GM23338 (cell line): ENCODE results near the gene GPC6. TPM values are rescaled to one million over a fixed set of nuclear protein-coding genes. Genes with fewer than 3 reads are reported as not detected.

Experiments used
- ATAC-seq: fragments of 200-7000 bp; cut with Tn5 transposase; 3 replicates; pipeline ENCODE4 v1.9.1; 2020
- DNase-seq: peaks from one replicate; pipeline ENCODE4 v3.0.0-alpha.2; 2015; ENCODE audit warnings: low spot score
- H2AFZ ChIP-seq: fragments of 200-600 bp; sonication (generic); 2 replicates; pipeline ENCODE4 v1.8.0; 2016; ENCODE audit warnings: antibody characterized with exemption, mild to moderate bottlenecking, moderate library complexity
- H3F3A ChIP-seq: fragments of 200-600 bp; sonication (generic); replicated peaks from 2 replicates; pipeline ENCODE4 v1.8.0; 2017; ENCODE audit warnings: antibody characterized with exemption, mixed run types, low read depth
- H3K27ac ChIP-seq: fragments of 200-600 bp; sonication (generic); 2 replicates; pipeline ENCODE4 v1.6.1; 2016; ENCODE audit warnings: low read depth
- H3K27me3 ChIP-seq: fragments of 200-600 bp; sonication (generic); 2 replicates; pipeline ENCODE4 v1.8.0; 2016; ENCODE audit warnings: mild to moderate bottlenecking, mixed run types, moderate library complexity; ENCODE audit not compliant: insufficient read depth
- H3K36me3 ChIP-seq: fragments of 200-600 bp; sonication (generic); 2 replicates; pipeline ENCODE4 v1.8.0; 2016; ENCODE audit warnings: mild to moderate bottlenecking; ENCODE audit not compliant: insufficient read depth
- H3K4me1 ChIP-seq: fragments of 200-600 bp; sonication (generic); 2 replicates; pipeline ENCODE4 v1.8.0; 2016; ENCODE audit warnings: mild to moderate bottlenecking, moderate library complexity; ENCODE audit not compliant: insufficient read depth
- H3K4me2 ChIP-seq: fragments of 200-600 bp; sonication (generic); 2 replicates; pipeline ENCODE4 v1.7.1; 2017; ENCODE audit warnings: mixed run types
- H3K4me3 ChIP-seq: fragments of 200-600 bp; sonication (generic); 2 replicates; pipeline ENCODE4 v1.6.1; 2016; ENCODE audit warnings: mixed run types
- H3K79me2 ChIP-seq: fragments of 200-600 bp; sonication (generic); replicated peaks from 2 replicates; pipeline ENCODE4 v1.8.0; 2017; ENCODE audit warnings: mild to moderate bottlenecking; ENCODE audit not compliant: insufficient read depth
- H3K9me2 ChIP-seq: fragments of 200-600 bp; sonication (generic); 2 replicates; pipeline ENCODE4 v1.8.0; 2017; ENCODE audit not compliant: insufficient read depth
- H4K20me1 ChIP-seq: fragments of 200-600 bp; sonication (generic); replicated peaks from 2 replicates; pipeline ENCODE4 v1.8.0; 2017; ENCODE audit warnings: mild to moderate bottlenecking; ENCODE audit not compliant: insufficient read depth
- H3K27ac Mint-ChIP-seq: 2 replicates; pipeline ENCODE4 v1.8.0; 2020; ENCODE audit warnings: inconsistent platforms, mild to moderate bottlenecking, moderate library complexity, mixed read lengths
- H3K27me3 Mint-ChIP-seq: 3 replicates; pipeline ENCODE4 v1.8.0; 2022; ENCODE audit warnings: low read depth, mild to moderate bottlenecking, moderate library complexity, mixed read lengths, inconsistent platforms; ENCODE audit not compliant: insufficient read depth, poor library complexity
- H3K36me3 Mint-ChIP-seq: 3 replicates; pipeline ENCODE4 v1.8.0; 2021; ENCODE audit warnings: low read depth, mild to moderate bottlenecking, inconsistent platforms, moderate library complexity, mixed read lengths
- H3K4me1 Mint-ChIP-seq: 3 replicates; pipeline ENCODE4 v1.8.0; 2020; ENCODE audit warnings: mild to moderate bottlenecking, inconsistent platforms, mixed read lengths
- H3K4me3 Mint-ChIP-seq: 3 replicates; pipeline ENCODE4 v1.8.0; 2021; ENCODE audit warnings: moderate library complexity, mild to moderate bottlenecking, inconsistent platforms, mixed read lengths
- H3K9me3 Mint-ChIP-seq: 3 replicates; pipeline ENCODE4 v1.8.0; 2020; ENCODE audit warnings: moderate library complexity, mild to moderate bottlenecking, inconsistent platforms, mixed read lengths
- CREB1 ChIP-seq: fragments of 250-450 bp; sonication (Bioruptor Pico); IDR thresholded peaks from 2 replicates; pipeline ENCODE4 v1.5.0; 2020; ENCODE audit warnings: low read depth, mild to moderate bottlenecking, moderate library complexity
- ETS1 ChIP-seq: IDR thresholded peaks from 2 replicates; pipeline ENCODE4 v1.6.1; 2016; ENCODE audit warnings: antibody characterized with exemption
- EZH2 ChIP-seq: fragments of 200-600 bp; sonication (generic); IDR thresholded peaks from one replicate; pipeline ENCODE4 v1.8.0; 2017; ENCODE audit warnings: antibody characterized with exemption, mild to moderate bottlenecking, low read depth; ENCODE audit not compliant: unreplicated experiment
- EZH2phosphoT487 ChIP-seq: fragments of 200-600 bp; sonication (generic); IDR thresholded peaks from one replicate; pipeline ENCODE4 v1.8.1; 2018; ENCODE audit warnings: antibody characterized with exemption; ENCODE audit not compliant: unreplicated experiment
- JUNB ChIP-seq: IDR thresholded peaks from one replicate; pipeline ENCODE4 v1.6.1; 2016; ENCODE audit warnings: antibody characterized with exemption; ENCODE audit not compliant: unreplicated experiment
- NANOG ChIP-seq: IDR thresholded peaks from 2 replicates; pipeline ENCODE4 v1.6.1; 2016; ENCODE audit warnings: antibody characterized with exemption, borderline replicate concordance
- POLR2AphosphoS5 ChIP-seq: IDR thresholded peaks from 2 replicates; pipeline ENCODE4 v1.6.1; 2016; ENCODE audit warnings: antibody characterized with exemption, low read depth
- REST ChIP-seq: IDR thresholded peaks from one replicate; pipeline ENCODE4 v1.6.1; 2018; ENCODE audit warnings: antibody characterized with exemption; ENCODE audit not compliant: unreplicated experiment
- STAT1 ChIP-seq: IDR thresholded peaks from one replicate; pipeline ENCODE4 v1.6.1; 2016; ENCODE audit warnings: antibody characterized with exemption; ENCODE audit not compliant: unreplicated experiment
- ZNF114 ChIP-seq: fragments of 250-450 bp; sonication (Bioruptor Pico); IDR thresholded peaks from 2 replicates; pipeline ENCODE4 v1.5.0; 2020; ENCODE audit warnings: mild to moderate bottlenecking, moderate library complexity
- ZNF331 ChIP-seq: fragments of 250-450 bp; sonication (Bioruptor Pico); IDR thresholded peaks from 2 replicates; pipeline ENCODE4 v1.5.0; 2020; ENCODE audit warnings: low read depth, mild to moderate bottlenecking, moderate library complexity
- ZNF462 ChIP-seq: fragments of 250-450 bp; sonication (Bioruptor Pico); IDR thresholded peaks from 2 replicates; pipeline ENCODE4 v1.5.0; 2020; ENCODE audit warnings: mild to moderate bottlenecking, moderate library complexity
- polyA plus RNA-seq: library from polyadenylated mRNA; unstranded; fragments of >200 nt; fragmentation: Nextera tagmentation; extraction: Ambion mirVana; gene quantifications from 2 replicates; pipeline ENCODE4 v1.2.1, GENCODE V29; 2016
- total RNA-seq: library from RNA; depleted of rRNA; stranded (reverse); fragments of >200 nt; shearing (Covaris generic); gene quantifications from 2 replicates; pipeline ENCODE4 v1.2.3, GENCODE V29; 2014
- TF ChIP-seq, protein P1 (sequence below), 2 experiments: fragments of 200-600 bp in 1 of 2; sonication (generic) in 1 of 2; conservative IDR thresholded peaks; 2 replicates each; pipeline versions ENCODE4 v1.5.1 to v1.6.1; 2016 to 2017; ENCODE audit warnings: antibody characterized with exemption in 2 of 2, low read depth in 2 of 2, mild to moderate bottlenecking in 2 of 2, moderate library complexity in 1 of 2

The GPC6 gene
- total and polyA plus RNA-seq, 2 experiments from 2014 or later, result 6.4 to 28.6 TPM

GRCh38 chr13:94317063-94317491, 1090.5 kb downstream of the GPC6 start:
- H3K36me3 ChIP-seq, result no peaks in the 10 kb centered on the region
- H4K20me1 ChIP-seq, result no peaks in the 10 kb centered on the region
- no peak overlapping the region for H3K4me3 ChIP-seq
- H3K79me2 ChIP-seq, result no peaks in the 10 kb centered on the region
- peaks cover 14% of the 10 kb centered on the region; the same call in 1 of the 2 replicates for H3K4me1 ChIP-seq
- H3K27me3 ChIP-seq, result no peaks in the 10 kb centered on the region
- H3K9me2 ChIP-seq, result no peaks in the 10 kb centered on the region
- Mint-ChIP-seq H3K9me3 (no peaks in the 10 kb centered on the region), H3K27ac (no peak overlapping the region), H3K36me3 (no peaks in the 10 kb centered on the region), H3K27me3 (peaks cover 1% of the 10 kb centered on the region), H3K4me3 (no peak overlapping the region), H3K4me1 (peaks cover 20% of the 10 kb centered on the region; the same call in 2 of the 3 replicates)
- ATAC-seq (no peak), DNase-seq (no peak)
- TF ChIP-seq ETS1 (no peak), EZH2phosphoT487 (no peak), CREB1 (CRISPR knock-in tag) (no peak), ZNF114 (no peak), REST (no peak), ZNF331 (CRISPR knock-in tag) (no peak), NANOG (no peak), POLR2AphosphoS5 (no peak), STAT1 (no peak), ZNF462 (CRISPR knock-in tag) (no peak), JUNB (no peak), EZH2 (no peak)
- TF ChIP-seq, protein P1, sequence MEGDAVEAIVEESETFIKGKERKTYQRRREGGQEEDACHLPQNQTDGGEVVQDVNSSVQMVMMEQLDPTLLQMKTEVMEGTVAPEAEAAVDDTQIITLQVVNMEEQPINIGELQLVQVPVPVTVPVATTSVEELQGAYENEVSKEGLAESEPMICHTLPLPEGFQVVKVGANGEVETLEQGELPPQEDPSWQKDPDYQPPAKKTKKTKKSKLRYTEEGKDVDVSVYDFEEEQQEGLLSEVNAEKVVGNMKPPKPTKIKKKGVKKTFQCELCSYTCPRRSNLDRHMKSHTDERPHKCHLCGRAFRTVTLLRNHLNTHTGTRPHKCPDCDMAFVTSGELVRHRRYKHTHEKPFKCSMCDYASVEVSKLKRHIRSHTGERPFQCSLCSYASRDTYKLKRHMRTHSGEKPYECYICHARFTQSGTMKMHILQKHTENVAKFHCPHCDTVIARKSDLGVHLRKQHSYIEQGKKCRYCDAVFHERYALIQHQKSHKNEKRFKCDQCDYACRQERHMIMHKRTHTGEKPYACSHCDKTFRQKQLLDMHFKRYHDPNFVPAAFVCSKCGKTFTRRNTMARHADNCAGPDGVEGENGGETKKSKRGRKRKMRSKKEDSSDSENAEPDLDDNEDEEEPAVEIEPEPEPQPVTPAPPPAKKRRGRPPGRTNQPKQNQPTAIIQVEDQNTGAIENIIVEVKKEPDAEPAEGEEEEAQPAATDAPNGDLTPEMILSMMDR (conservative IDR thresholded peaks at IDR 0.05; ENCODE audit: low read depth in 2 of 2), result no peak
- H3K27ac ChIP-seq, result no peak overlapping the region
- no peak overlapping the region for H2AFZ ChIP-seq
- H3K4me2 ChIP-seq, result no peak overlapping the region
- H3F3A ChIP-seq, result no peaks in the 10 kb centered on the region
